HG03108 (cell line): ENCODE results near the gene MON1A.
"Not testable (repeated sequence)": the region's sequence is repeated elsewhere in the genome, so short reads cannot be mapped to it uniquely, and the experiment has no call there.

ENCODE experiments used
- ATAC-seq: cut with Tn5 transposase; IDR thresholded peaks from one replicate; pipeline ENCODE4 v1.9.1; 2021; ENCODE audit warnings: moderate library complexity; ENCODE audit not compliant: unreplicated experiment

MON1A gene

GRCh38 chr3:49924683-49925082, 4.9 kb downstream of the MON1A start:
- no peak for ATAC-seq

GRCh38 chr3:49917806-49918590, 11.6 kb downstream of the MON1A start:
- not testable (repeated sequence) for ATAC-seq

- ATAC-seq = no peak
These were observed 12.9 kb downstream of the MON1A start for GRCh38 chr3:49916686-49917085.

- no peak for ATAC-seq
These were observed 14.7 kb downstream of the MON1A start for GRCh38 chr3:49914906-49915305.

GRCh38 chr3:49912881-49913281, 16.7 kb downstream of the MON1A start:
- no peak for ATAC-seq

GRCh38 chr3:49911611-49912010, 18.0 kb downstream of the MON1A start:
- no peak for ATAC-seq

GRCh38 chr3:49911124-49911420, 18.5 kb downstream of the MON1A start:
- no peak for ATAC-seq

GRCh38 chr3:49910409-49911123, 19.0 kb downstream of the MON1A start:
- no peak for ATAC-seq

- no peak for ATAC-seq
These were observed 21.0 kb downstream of the MON1A start for GRCh38 chr3:49908373-49909199.

- ATAC-seq = no peak
These were observed 23.4 kb downstream of the MON1A start for GRCh38 chr3:49906073-49906743.

- ATAC-seq = not testable (repeated sequence)
These were observed 25.2 kb downstream of the MON1A start for GRCh38 chr3:49904448-49904847.

GRCh38 chr3:49903451-49904424, 25.9 kb downstream of the MON1A start, which contains the start of gene MST1R:
MST1R (minus strand) TSS chr3:49903873; CDS start chr3:49903609, 264 bp downstream.
- peak; percentile 60 for ATAC-seq

- ATAC-seq = no peak
These were observed 26.9 kb downstream of the MON1A start for GRCh38 chr3:49902511-49903345.

- no peak for ATAC-seq
These were observed 28.0 kb downstream of the MON1A start for GRCh38 chr3:49901366-49902339.

GRCh38 chr3:49900491-49901153, 29.0 kb downstream of the MON1A start:
- ATAC-seq = no peak

- no peak for ATAC-seq
These were observed 29.8 kb downstream of the MON1A start for GRCh38 chr3:49899815-49900214.

- ATAC-seq = no peak
These were observed 30.6 kb downstream of the MON1A start for GRCh38 chr3:49898991-49899390.
